Upper lobe of left lung (tissue), 6 donors: ENCODE measurements around the gene ADARB1. TPM values are rescaled to one million over a fixed set of nuclear protein-coding genes. Genes with fewer than 3 reads are reported as not detected.
A peak's percentile ranks its signal among the peaks of the same experiment; 100 is the strongest.
"Not testable (repeated sequence)": the region's sequence is repeated elsewhere in the genome, so short reads cannot be mapped to it uniquely, and the experiment has no call there.

Source experiments
- ATAC-seq, 2 donors: fragments of 200-7000 bp; cut with Tn5 transposase; one replicate each; pipeline ENCODE4 v1.9.1; 2022; ENCODE audit warnings: mild to moderate bottlenecking in 2 of 2, moderate library complexity in 2 of 2; ENCODE audit not compliant: low FRiP score in 2 of 2
- DNase-seq, 2 donors: peaks; one replicate each; pipeline ENCODE4 v3.0.0-alpha.2; 2019 to 2020
- H3K27ac ChIP-seq, 4 donors: fragments of 200-600 bp; sonication (generic); one replicate each; pipeline ENCODE4 v1.5.1; 2016 to 2019
- H3K27me3 ChIP-seq, 4 donors: fragments of 200-600 bp; sonication (generic); one replicate each; pipeline ENCODE4 v1.5.1; 2017 to 2019
- H3K36me3 ChIP-seq, 4 donors: fragments of 200-600 bp; sonication (generic); one replicate each; pipeline ENCODE4 v1.5.1; 2016 to 2019
- H3K4me1 ChIP-seq, 4 donors: fragments of 200-600 bp; sonication (generic); one replicate each; pipeline ENCODE4 v1.5.1; 2018 to 2019
- H3K4me3 ChIP-seq, 4 donors: fragments of 200-600 bp; sonication (generic); one replicate each; pipeline ENCODE4 v1.5.1; 2017 to 2019; ENCODE audit warnings: mild to moderate bottlenecking in 2 of 4, moderate library complexity in 1 of 4
- H3K9me3 ChIP-seq, 4 donors: fragments of 200-600 bp; sonication (generic); one replicate each; pipeline ENCODE4 v1.5.1; 2018 to 2019
- EP300 ChIP-seq, 4 donors: sonication (generic); formaldehyde crosslinking; IDR thresholded peaks; one replicate each; pipeline ENCODE4 v1.5.1; 2017; ENCODE audit warnings: antibody characterized with exemption in 4 of 4, control low read depth in 2 of 4
- POLR2A ChIP-seq, 4 donors: fragments of 450-650 bp; IDR thresholded peaks; one replicate each; pipeline ENCODE4 v1.5.1; 2016 to 2017; ENCODE audit warnings: antibody characterized with exemption in 4 of 4, mild to moderate bottlenecking in 2 of 4
- POLR2AphosphoS5 ChIP-seq, 2 donors: sonication (generic); formaldehyde crosslinking; IDR thresholded peaks; one replicate each; pipeline ENCODE4 v1.5.1; 2017; ENCODE audit warnings: antibody characterized with exemption in 2 of 2
- WGBS, 2 donors: methylation state at CpG; one replicate each; pipeline ENCODE4 v1.1.5; 2017 to 2018; 5-methylcytosine and 5-hydroxymethylcytosine counted together
- total RNA-seq, 6 donors: library from RNA; depleted of rRNA in 4 of 6; stranded (reverse); fragments of >200 nt in 4 of 6; gene quantifications; one replicate each; pipeline versions ENCODE4 v1.1.0 to v1.2.1, GENCODE V29; 2016 to 2021
- TF ChIP-seq, protein P1 (sequence below), 6 experiments: fragments of 450-650 bp in 4 of 6; fragments of 200-600 bp in 2 of 6; sonication (generic) in 2 of 6; IDR thresholded peaks; one replicate each; pipeline ENCODE4 v1.5.1; 2016 to 2019; ENCODE audit warnings: antibody characterized with exemption in 6 of 6
- donor health status: DM: no; HTN: no; CAD: no; lungs with moderate emphysema.
- donor health status: DM: no; HTN: yes; CAD: no; lungs with severe emphysema.

ADARB1 gene
- total RNA-seq, 6 donors from 2014 or later, result 26.5 to 94.3 (median 42.4) TPM

DNA sequence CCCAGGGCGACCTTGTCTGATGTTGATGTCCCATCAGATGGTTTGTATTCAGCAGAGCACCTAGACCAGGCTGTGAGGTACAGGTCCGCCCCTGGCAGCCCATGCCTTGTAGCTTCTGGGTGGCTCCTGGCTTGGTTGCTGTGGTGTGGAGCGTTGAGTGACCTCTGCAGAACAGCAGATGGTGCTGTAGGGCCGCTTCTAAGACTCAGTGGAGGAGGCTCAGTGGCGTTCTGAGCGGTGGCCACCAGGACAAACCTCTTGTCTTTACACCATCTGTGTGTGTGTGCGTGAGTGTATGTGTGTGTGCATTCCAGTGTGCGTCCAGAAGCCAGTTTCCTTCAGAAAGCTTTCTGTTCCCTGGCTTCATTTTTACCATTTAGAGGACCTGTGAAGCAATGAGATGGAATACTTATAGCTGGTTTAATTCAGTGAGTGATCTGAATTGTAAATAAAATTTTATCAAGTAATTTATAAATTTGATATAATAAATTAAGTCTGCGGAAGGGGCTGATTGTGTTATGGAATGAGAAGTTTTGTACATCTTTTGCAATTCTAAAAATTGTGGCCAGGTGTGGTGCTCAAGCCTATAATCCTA, 66.1 kb downstream of the ADARB1 start:
- Histone ChIP-seq H3K27me3 (no peaks in the 10 kb centered on the region), H3K27ac (no peak overlapping the region), H3K36me3 (peaks cover 0 to 10% (median 1%) of the 10 kb centered on the region in 4 donors), H3K4me1 (peaks cover 0 to 11% (median 1%) of the 10 kb centered on the region in 4 donors), H3K4me3 (no peak overlapping the region), H3K9me3 (no peaks in the 10 kb centered on the region)
- DNase-seq, result peak in 1 of 2 donors; percentile 67
- no peak for TF ChIP-seq EP300 (IDR thresholded peaks at IDR 0.05)
- TF ChIP-seq, protein P1, sequence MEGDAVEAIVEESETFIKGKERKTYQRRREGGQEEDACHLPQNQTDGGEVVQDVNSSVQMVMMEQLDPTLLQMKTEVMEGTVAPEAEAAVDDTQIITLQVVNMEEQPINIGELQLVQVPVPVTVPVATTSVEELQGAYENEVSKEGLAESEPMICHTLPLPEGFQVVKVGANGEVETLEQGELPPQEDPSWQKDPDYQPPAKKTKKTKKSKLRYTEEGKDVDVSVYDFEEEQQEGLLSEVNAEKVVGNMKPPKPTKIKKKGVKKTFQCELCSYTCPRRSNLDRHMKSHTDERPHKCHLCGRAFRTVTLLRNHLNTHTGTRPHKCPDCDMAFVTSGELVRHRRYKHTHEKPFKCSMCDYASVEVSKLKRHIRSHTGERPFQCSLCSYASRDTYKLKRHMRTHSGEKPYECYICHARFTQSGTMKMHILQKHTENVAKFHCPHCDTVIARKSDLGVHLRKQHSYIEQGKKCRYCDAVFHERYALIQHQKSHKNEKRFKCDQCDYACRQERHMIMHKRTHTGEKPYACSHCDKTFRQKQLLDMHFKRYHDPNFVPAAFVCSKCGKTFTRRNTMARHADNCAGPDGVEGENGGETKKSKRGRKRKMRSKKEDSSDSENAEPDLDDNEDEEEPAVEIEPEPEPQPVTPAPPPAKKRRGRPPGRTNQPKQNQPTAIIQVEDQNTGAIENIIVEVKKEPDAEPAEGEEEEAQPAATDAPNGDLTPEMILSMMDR (IDR thresholded peaks at IDR 0.05), result peak; percentile 34 to 87 (median 66)
- 40 to 41% methylated on average over 7 to 9 of the region's 9 CpGs for WGBS, 2 donors
- ATAC-seq, result peak; percentile 81 to 91

DNA sequence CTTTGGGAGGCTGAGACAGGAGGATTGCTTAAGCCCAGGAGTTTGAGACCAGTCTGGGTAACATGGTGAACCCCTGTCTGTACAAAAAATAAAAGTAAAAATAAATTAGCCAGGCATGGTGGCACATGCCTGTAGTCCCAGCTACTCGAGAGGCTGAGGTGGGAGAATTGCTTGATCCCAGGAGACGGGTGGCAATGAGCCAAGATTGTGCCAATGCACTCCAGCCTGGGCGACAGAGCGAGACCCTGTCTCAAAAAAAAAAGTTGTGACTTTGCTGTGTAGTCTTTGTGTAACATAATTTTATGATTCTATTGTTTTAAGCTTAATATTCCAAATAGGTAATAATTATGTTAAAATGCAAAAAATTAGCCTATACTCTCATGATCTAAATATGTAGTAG, 66.6 kb downstream of the ADARB1 start:
- not testable (repeated sequence) for ATAC-seq, H3K4me1 ChIP-seq, H3K27me3 ChIP-seq, DNase-seq, H3K27ac ChIP-seq, H3K4me3 ChIP-seq, H3K9me3 ChIP-seq, H3K36me3 ChIP-seq
- 88 to 89% methylated on average over 4 of the region's 4 CpGs for WGBS, 2 donors

DNA sequence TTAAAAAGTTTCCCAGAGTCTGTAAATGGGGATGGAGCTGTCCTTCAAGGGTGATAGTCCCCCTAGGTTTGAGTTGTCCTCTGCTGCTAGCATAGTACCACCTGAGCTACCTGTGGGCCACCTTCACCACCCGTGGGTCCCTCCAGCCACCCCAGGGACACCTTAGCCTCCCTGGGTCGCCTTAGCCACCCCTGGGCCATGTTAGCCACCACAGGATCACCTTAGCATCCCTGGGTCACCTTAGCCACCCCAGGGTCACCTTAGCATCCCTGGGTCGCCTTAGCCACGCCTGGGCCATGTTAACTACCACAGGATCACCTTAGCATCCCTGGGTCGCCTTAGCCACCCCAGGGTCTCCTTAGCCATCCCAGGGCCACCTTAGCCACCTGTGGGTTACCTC, 67.1 kb downstream of the ADARB1 start:
- Histone ChIP-seq H3K9me3 (no peaks in the 10 kb centered on the region), H3K4me3 (no peak overlapping the region), H3K27ac (no peak overlapping the region), H3K36me3 (peaks cover 0 to 12% (median 2%) of the 10 kb centered on the region in 4 donors), H3K27me3 (no peaks in the 10 kb centered on the region), H3K4me1 (peaks cover 0 to 7% (median 1%) of the 10 kb centered on the region in 4 donors)
- ATAC-seq, result no peak
- DNase-seq, result no peak
- WGBS, 2 donors, result 88 to 94% methylated on average over 2 to 5 of the region's 5 CpGs
- TF ChIP-seq EP300 (IDR thresholded peaks at IDR 0.05) (no peak), POLR2A (IDR thresholded peaks at IDR 0.05) (no peak), POLR2AphosphoS5 (IDR thresholded peaks at IDR 0.05) (no peak)
- TF ChIP-seq, protein P1 (IDR thresholded peaks at IDR 0.05), result no peak

DNA sequence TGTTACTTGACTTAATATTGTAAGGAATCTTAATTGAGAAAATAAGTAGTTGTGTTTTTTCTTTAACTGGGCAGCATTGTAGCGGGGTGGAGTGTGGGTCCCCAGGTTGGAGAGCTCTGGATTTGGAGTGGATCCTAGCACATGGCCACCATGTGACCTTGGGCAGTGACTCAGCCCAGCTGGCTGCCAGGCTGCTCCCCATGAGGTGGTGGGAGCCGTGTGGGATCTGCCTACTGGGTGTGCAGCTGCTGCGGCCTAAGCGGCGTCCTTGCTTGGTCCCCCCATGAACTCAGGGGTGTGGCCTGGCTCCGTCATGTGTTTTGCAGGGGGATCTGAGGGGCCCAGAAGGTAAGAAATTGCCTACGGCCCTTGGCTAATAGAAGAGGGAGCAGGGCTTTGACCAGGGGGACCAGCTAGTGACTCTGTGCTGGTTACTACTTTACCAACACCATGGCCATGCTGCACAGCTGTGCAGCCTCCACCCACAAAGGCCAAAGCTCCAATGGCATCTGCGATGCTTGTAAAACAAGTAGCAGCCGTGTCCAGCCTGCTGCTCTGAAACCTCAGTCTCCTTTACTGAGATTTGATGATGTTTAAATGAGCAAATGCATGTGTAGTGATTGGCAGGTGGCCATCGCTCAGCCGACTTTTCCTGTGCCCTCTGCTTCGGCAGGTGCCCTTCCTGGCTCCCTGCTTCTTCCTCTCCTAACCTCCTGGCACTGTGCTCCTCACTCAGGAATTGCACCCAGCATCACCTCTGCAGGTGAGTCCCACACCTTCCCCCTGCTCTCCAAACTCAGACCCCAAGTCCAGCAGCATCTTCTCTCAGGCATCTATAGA, 68.3 kb downstream of the ADARB1 start:
- TF ChIP-seq, protein P1 (IDR thresholded peaks at IDR 0.05), result no peak
- TF ChIP-seq EP300 (IDR thresholded peaks at IDR 0.05), result no peak
- TF ChIP-seq POLR2AphosphoS5 (IDR thresholded peaks at IDR 0.05), result no peak
- no peak for TF ChIP-seq POLR2A (IDR thresholded peaks at IDR 0.05)
- Histone ChIP-seq H3K27me3 (no peaks in the 10 kb centered on the region), H3K36me3 (peaks cover 0 to 17% (median 2%) of the 10 kb centered on the region in 4 donors), H3K27ac (no peak overlapping the region), H3K9me3 (no peaks in the 10 kb centered on the region), H3K4me3 (no peak overlapping the region), H3K4me1 (no peaks in the 10 kb centered on the region)
- DNase-seq, result no peak
- 74 to 80% methylated on average over 9 to 12 of the region's 12 CpGs for WGBS, 2 donors
- peak in 1 of 2 donors; percentile 54 for ATAC-seq

DNA sequence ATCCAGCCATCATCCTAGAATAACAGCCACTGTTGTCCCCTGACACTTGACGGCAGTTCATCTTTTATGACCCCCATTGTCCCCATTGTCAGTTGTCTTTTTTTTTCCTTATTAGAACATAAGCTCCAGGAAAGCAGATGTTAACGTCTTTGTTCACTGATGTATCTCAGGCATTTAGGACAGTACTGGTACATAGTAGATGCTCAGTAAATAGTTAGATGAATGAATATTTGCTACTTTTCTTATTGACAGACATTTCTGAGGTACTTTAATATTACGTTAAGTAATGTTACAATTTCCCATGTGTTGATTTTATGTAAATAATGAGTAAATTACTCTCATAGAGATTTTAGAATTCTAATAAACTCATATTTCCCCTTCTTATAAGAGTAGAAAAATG, 69.5 kb downstream of the ADARB1 start:
- Histone ChIP-seq H3K9me3 (no peaks in the 10 kb centered on the region), H3K4me1 (no peaks in the 10 kb centered on the region), H3K27ac (no peak overlapping the region), H3K36me3 (peaks cover 0 to 21% (median 2%) of the 10 kb centered on the region in 4 donors), H3K4me3 (no peak overlapping the region), H3K27me3 (no peaks in the 10 kb centered on the region)
- TF ChIP-seq EP300 (IDR thresholded peaks at IDR 0.05), result no peak
- TF ChIP-seq POLR2A (IDR thresholded peaks at IDR 0.05), result no peak
- TF ChIP-seq, protein P1 (IDR thresholded peaks at IDR 0.05), result no peak
- TF ChIP-seq POLR2AphosphoS5 (IDR thresholded peaks at IDR 0.05), result no peak
- WGBS, 2 donors, result 80 to 93% methylated on average over 3 of the region's 3 CpGs
- no peak for ATAC-seq
- no peak for DNase-seq
